Left colon (tissue), 2 donors: Measurements from ENCODE around the gene DMXL2. TPM values are rescaled to one million over a fixed set of nuclear protein-coding genes. Genes with fewer than 3 reads are reported as not detected.
A peak's percentile ranks its signal among the peaks of the same experiment; 100 is the strongest.
"Not testable (repeated sequence)": the region's sequence is repeated elsewhere in the genome, so short reads cannot be mapped to it uniquely, and the experiment has no call there.

Experiments
- ATAC-seq: fragments of 200-7000 bp; cut with Tn5 transposase; one replicate; pipeline ENCODE4 v1.9.1; 2020; ENCODE audit warnings: mild to moderate bottlenecking, moderate library complexity
- DNase-seq, 2 donors: peaks; one replicate each; pipeline ENCODE4 v3.0.0-alpha.2; 2020
- intact Hi-C, 2 donors: fragments of 100-400 bp; cut with DNase I in 1 of 2; cut with micrococcal nuclease in 1 of 2; formaldehyde crosslinking; loops; one replicate each; pipeline versions ENCODE4 v1.11.2 to v1.14.0; 2022; cut with DNase I, micrococcal nuclease
- total RNA-seq, 2 donors: library from RNA; stranded (reverse); fragmentation: NEBNext Ultra II Directional; extraction: Animal tissue kit (Norgen Biotek cat#: 25700); gene quantifications; one replicate each; pipeline ENCODE4 v1.2.1, GENCODE V29; 2021
- donor health status: DM: no; HTN: no; CAD: no.
- donor health status: DM: yes; HTN: yes; CAD: no.

Gene DMXL2
- total RNA-seq, 2 donors from 2014 or later, result 37.7 to 42.0 TPM

DNA sequence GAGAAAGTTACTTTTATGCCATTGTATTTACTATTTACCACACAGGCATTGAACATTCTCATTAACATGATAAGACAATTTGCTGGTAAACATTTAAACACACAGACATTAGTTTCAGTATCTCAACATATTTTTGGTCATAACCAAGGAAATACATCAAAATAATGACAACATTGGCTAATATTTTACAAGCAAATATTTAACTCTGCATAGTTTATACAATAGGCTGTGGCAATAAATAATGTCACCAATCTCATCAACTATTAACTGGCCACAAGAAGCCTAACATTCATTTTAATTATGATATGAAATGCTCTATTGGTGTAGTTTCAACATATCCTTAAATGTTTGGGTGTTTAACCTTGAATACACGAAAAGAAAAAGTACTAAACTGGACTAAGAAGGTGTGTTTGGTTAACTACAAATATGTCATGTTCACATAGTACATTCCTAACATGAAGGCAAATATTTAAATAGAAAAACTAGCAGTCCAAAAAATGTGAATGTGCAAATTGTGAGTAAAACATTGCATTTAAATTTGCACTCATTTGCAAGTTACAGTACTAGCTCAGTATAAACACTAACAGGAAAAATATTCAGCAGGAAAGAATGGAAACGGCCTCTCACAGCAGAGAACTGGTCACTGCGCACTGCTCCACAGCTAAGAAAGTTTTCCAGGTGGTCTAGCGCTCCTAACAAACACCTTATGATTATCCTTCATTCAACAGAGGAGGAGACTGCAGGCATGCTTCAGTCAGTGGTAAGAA is 174.5 kb downstream of the DMXL2 start:
- ATAC-seq, result no peak
- DNase-seq, result no peak
- intact Hi-C loops, result no loop called here

DNA sequence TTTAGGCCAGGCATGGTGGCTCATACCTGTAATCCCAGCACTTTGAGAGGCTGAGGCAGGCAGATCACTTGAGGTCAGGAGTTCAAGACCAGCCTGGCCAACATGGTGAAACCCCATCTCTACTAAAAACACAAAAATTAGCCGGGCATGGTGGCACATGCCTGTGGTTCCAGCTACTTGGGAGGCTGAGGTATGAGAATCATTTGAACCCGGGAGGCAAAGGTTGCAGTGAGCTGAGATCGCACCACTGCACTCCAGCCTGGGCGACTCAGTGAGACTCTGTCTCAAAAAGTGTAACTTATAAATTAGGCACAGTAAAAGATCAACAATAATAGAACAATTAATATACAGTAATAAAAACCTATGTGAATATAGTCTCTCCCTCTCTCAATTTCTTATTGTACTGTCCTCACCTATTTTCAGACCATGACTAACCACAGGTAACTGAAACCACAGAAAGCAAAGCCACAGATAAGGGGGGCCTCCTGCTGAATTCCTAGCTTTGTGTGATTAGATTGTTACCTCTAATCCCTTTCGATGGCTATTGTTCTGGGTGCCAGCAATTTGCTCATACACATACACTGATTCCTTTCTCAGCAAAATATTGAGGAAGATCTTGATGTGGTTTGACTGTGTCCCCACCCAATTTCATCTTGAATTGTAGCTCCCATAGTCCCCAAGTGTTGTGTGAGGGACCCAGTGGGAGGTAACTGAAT is 176.4 kb downstream of the DMXL2 start:
- intact Hi-C loops, ATAC-seq, DNase-seq: not testable (repeated sequence)

DNA sequence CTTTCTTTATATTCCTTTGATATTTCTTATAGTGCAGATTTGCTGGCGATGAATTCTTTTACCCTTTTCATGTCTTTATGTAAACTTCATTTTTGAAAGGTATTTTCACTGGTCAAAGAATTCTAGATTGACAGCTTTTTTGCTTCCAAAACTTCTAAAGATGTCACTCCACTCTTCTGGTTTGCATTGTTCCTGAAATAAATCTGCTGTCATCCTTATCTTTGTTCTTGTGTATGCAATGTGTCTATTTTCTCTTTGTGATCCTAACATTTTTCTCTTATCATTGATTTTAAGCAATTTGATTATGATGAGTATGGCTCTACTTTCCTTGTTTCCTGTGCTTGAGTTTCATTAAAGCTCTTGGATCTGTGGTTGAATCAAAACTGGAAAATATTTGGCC is 177.8 kb downstream of the DMXL2 start:
- DNase-seq, result no peak
- ATAC-seq, result no peak
- intact Hi-C loops, result no loop called here

DNA sequence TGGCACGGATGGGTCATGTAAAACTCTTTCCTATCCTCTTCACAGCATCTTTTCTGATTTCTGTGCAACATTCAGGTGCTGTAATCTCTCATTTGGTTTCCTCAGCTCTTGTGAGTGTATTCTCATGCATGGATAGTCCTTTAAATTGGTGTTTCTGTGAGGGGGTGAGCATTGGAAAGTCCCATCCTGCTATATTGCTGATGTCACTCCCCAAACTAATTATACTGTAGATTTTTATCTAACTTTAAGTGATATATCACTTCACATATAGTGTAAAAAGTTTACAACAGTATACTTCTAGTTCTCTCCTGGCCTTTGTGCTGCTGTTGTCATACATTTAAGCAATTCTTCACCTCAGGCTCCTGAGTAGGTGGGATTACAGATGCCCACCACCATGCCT is 178.5 kb downstream of the DMXL2 start:
- no peak for DNase-seq
- ATAC-seq, result no peak
- intact Hi-C loops, result no loop called here

- ATAC-seq, result peak; percentile 12
- DNase-seq, result no peak
Observed at GRCh38 chr15:51443282-51443914, 179.2 kb downstream of the DMXL2 start.

GRCh38 chr15:51438526-51438925 is 184.0 kb downstream of the DMXL2 start:
- DNase-seq (no peak), ATAC-seq (no peak)
- intact Hi-C loops, result no loop called here

More at GRCh38 chr15:51443282-51443914, 179.2 kb downstream of the DMXL2 start:
- intact Hi-C loops, result no loop called here

GRCh38 chr15:51425517-51426040 is 197.0 kb downstream of the DMXL2 start:
- intact Hi-C loops, result no loop called here
- no peak for ATAC-seq
- DNase-seq, result no peak

DNA sequence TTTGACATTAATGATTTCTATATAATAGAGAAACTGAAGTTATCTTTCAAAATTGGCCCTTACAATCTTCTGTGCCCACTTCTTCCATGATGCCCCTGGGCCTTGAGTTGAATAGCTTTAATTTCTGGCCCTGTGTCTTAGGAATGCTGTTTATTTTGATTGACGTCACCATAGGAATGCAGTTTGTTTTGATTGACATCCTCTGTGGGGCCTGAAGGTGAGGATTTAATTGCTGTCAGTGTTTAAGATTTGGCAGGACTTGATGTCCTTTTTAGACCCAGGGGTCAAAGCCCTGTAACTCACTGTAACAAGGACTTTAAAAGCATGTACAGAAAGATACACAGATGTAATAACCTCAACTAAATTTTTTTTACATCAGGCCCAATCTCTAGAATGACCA is 197.8 kb downstream of the DMXL2 start:
- DNase-seq (no peak), ATAC-seq (no peak)
- intact Hi-C loops, result no loop called here

DNA sequence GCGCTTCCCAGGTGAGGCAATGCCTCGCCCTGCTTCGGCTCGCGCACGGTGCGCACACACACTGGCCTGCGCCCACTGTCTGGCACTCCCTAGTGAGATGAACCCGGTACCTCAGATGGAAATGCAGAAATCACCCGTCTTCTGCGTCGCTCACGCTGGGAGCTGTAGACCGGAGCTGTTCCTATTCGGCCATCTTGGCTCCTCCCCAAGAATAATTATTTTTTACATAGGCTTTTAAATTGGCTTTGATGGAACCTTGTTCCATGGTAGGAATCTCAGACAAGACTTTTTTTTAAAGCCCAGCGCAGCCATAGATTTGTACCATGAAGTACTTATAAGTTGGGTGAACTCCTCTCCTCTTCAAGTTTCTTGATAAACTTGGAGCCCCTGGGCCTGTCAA is 199.5 kb downstream of the DMXL2 start:
- intact Hi-C loops, ATAC-seq, DNase-seq: not testable (repeated sequence)

- DNase-seq (no peak), ATAC-seq (no peak)
- intact Hi-C loops, result no loop called here
Observed at GRCh38 chr15:51416129-51416528, 206.4 kb downstream of the DMXL2 start.

DNA sequence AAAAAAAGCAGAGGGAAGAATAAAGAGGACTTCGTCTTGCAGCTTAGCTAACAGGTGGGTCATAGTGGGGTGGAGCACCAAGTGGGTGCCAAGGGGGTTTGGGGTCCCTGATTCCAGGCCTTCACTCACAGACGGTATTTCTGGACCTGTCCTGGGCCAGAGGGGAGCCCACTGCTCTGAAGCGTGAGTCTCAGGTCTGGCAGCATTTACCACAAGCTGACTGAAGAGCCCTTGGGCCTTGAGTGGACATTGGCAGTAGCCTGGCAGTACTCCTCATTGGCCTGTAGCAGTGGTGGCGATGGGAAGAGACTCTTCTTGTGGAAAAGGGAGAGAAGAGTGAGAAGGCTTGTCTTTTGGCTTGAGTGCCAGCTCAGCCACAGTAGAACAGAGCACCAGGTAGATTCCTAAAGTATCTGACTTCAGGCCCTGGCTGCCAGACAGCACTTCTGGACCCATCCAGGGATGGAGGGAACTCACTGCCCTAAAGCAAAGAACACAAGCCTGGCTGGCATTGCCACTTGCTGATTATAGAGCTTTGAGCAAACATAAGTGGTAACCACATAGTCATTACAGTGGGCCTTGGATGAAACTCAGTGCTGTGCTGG is 208.2 kb downstream of the DMXL2 start:
- intact Hi-C loops, result no loop called here
- no peak for DNase-seq
- no peak for ATAC-seq

GRCh38 chr15:51405693-51406523 is 216.7 kb downstream of the DMXL2 start:
- DNase-seq (no peak), ATAC-seq (no peak)
- intact Hi-C loops, result no loop called here

DNA sequence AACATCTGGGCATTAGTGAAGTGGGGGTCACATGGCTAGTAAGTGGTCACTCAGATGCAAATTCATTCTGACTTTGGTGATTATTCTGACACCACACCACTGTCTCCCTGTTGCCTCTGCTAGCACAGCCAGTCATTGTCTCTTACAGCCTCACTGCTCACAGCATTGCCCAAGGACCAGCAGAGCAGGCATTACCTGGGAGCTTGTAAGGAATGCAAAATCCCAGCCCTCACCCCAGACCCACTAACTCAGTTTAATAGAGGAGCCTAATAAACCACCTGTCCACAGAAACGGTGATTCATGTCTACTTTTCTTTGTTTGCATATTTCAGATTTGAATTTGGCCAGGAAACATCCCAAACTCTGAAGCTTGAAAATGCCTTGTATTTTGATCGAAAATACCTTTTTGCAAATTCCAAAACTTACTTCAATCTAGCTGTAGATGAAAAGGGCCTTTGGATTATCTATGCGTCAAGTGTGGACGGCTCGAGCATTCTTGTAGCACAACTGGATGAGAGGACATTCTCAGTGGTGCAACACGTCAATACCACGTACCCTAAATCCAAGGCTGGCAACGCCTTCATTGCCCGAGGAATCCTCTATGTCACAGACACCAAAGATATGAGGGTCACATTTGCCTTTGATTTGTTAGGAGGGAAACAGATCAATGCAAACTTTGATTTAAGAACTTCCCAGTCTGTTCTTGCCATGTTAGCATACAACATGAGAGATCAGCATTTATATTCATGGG is 218.4 kb downstream of the DMXL2 start:
- ATAC-seq (no peak), DNase-seq (no peak)
- intact Hi-C loops, result no loop called here

GRCh38 chr15:51403072-51403878 is 219.3 kb downstream of the DMXL2 start:
- ATAC-seq (peak; percentile 56), DNase-seq (no peak)
- intact Hi-C loops, result no loop called here

DNA sequence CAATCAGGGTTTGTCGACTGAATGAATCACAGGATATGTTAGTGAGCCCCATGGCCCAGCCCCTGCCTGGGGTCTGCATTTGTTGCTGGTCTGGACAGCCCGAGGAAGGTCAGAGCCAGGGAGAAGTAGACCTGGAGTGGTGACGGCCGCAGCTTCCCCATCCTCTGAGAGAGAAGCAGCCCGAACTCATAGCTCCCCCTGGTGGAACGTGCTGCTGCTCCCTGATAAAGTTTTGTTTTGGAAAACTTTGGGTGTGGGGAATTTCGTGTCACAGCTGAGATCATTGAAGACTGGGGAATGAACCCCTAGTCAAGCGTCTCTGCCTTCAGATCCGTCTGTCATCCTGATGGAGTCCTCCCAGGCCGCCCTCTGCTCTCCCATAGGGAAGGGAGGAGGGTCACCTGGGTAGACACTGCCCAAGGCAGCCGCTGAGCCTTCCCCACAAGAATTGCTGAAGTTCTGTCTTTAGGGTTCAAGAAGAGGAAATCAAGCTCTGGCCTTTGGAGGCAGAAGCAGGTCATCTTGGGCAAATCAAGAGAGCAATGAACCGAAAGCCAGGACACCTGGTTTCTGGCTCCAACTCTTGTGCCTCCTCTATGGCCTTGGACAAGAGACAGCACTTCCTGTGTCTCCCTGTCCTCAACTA is 220.6 kb downstream of the DMXL2 start:
- intact Hi-C loops, result no loop called here
- peak in 1 of 2 donors; percentile 33 for DNase-seq
- peak; percentile 32 for ATAC-seq

GRCh38 chr15:51401051-51401780 is 221.4 kb downstream of the DMXL2 start:
- intact Hi-C loops, result no loop called here
- ATAC-seq, result no peak
- DNase-seq, result no peak
